Calu3 (cell line): Measurements from ENCODE around the gene ZNF618. TPM values are rescaled to one million over a fixed set of nuclear protein-coding genes. Genes with fewer than 3 reads are reported as not detected.

Source experiments
- BruUV-seq: library from RNA; stranded (reverse); fragments of 400-500 nt; replicated peaks from 2 replicates; lab custom pipeline; 2021; lab: Mats Ljungman, UMichigan
- CTCF ChIA-PET: fragments of 300-600 bp; sonication (Branson Sonifier 250); formaldehyde crosslinking; loops from one replicate; lab custom pipeline; 2022; ENCODE audit warnings: antibody characterized with exemption; lab: Charles Lee
- DNase-seq: peaks from one replicate; pipeline ENCODE4 v3.0.0; 2022
- H3K27ac Mint-ChIP-seq: one replicate; pipeline ENCODE4 v1.8.0; 2022; ENCODE audit warnings: mixed read lengths; ENCODE audit not compliant: unreplicated experiment
- H3K27me3 Mint-ChIP-seq: one replicate; pipeline ENCODE4 v1.8.0; 2022; ENCODE audit warnings: mixed read lengths; ENCODE audit not compliant: unreplicated experiment
- H3K36me3 Mint-ChIP-seq: one replicate; pipeline ENCODE4 v1.8.0; 2022; ENCODE audit warnings: mild to moderate bottlenecking, moderate library complexity, mixed read lengths; ENCODE audit not compliant: insufficient read depth, unreplicated experiment
- H3K4me1 Mint-ChIP-seq: one replicate; pipeline ENCODE4 v1.8.0; 2022; ENCODE audit warnings: mild to moderate bottlenecking, low read depth, mixed read lengths; ENCODE audit not compliant: unreplicated experiment
- H3K4me3 Mint-ChIP-seq: one replicate; pipeline ENCODE4 v1.8.0; 2022; ENCODE audit warnings: mild to moderate bottlenecking, low read depth, moderate library complexity, mixed read lengths; ENCODE audit not compliant: unreplicated experiment
- H3K9me3 Mint-ChIP-seq: one replicate; pipeline ENCODE4 v1.8.0; 2022; ENCODE audit warnings: low read depth, mixed read lengths; ENCODE audit not compliant: unreplicated experiment
- intact Hi-C: fragments of 100-400 bp; cut with micrococcal nuclease; formaldehyde crosslinking; loops from one replicate; pipeline ENCODE4 v1.10.0; 2022; ENCODE audit not compliant: unreplicated experiment
- total RNA-seq: library from RNA; stranded (reverse); gene quantifications from 2 replicates; pipeline ENCODE4 v1.2.3, GENCODE V29; 2022
- TF ChIP-seq, protein P1 (sequence below): fragments of 200-600 bp; IDR thresholded peaks from one replicate; pipeline ENCODE4 v1.8.0; 2022; ENCODE audit warnings: antibody characterized with exemption; ENCODE audit not compliant: unreplicated experiment

The ZNF618 gene
- total RNA-seq, 1 experiment from 2014 or later, result 20.3 TPM

DNA sequence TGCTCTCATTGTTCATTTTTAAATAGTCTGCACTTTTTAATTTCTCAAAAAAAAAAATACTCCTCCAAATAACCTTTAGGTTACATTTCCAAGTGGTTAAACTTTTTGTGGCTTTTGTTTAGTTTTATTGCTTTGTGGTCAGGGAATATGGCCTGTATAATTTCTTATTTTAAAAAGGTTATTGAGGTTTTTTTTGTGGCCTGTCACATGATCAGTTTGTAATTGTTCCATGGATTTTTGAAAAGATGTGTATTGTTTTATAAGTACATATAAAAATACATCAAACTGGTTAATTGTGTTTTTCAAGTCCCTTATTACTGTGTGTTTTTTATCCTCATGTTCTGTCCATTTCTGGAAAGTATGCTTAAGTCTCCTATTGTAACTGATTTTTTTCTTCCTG lies 64.0 kb downstream of the ZNF618 start:
- TF ChIP-seq, protein P1, sequence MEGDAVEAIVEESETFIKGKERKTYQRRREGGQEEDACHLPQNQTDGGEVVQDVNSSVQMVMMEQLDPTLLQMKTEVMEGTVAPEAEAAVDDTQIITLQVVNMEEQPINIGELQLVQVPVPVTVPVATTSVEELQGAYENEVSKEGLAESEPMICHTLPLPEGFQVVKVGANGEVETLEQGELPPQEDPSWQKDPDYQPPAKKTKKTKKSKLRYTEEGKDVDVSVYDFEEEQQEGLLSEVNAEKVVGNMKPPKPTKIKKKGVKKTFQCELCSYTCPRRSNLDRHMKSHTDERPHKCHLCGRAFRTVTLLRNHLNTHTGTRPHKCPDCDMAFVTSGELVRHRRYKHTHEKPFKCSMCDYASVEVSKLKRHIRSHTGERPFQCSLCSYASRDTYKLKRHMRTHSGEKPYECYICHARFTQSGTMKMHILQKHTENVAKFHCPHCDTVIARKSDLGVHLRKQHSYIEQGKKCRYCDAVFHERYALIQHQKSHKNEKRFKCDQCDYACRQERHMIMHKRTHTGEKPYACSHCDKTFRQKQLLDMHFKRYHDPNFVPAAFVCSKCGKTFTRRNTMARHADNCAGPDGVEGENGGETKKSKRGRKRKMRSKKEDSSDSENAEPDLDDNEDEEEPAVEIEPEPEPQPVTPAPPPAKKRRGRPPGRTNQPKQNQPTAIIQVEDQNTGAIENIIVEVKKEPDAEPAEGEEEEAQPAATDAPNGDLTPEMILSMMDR, result no peak
- intact Hi-C loops, result no loop called here
- no peak for DNase-seq
- H3K36me3 Mint-ChIP-seq, result no peaks in the 10 kb centered on the region
- CTCF ChIA-PET, result no interaction called here
- H3K4me1 Mint-ChIP-seq, result no peaks in the 10 kb centered on the region
- no peak overlapping the region for H3K27ac Mint-ChIP-seq
- no TSS peak for BruUV-seq
- H3K4me3 Mint-ChIP-seq, result no peak overlapping the region
- H3K27me3 Mint-ChIP-seq, result no peaks in the 10 kb centered on the region
- H3K9me3 Mint-ChIP-seq, result no peaks in the 10 kb centered on the region

GRCh38 chr9:113941056-113941455 lies 64.9 kb downstream of the ZNF618 start:
- CTCF ChIA-PET, result no interaction called here
- Mint-ChIP-seq H3K27ac (no peak overlapping the region), H3K9me3 (no peaks in the 10 kb centered on the region), H3K4me3 (no peak overlapping the region), H3K4me1 (no peaks in the 10 kb centered on the region), H3K36me3 (no peaks in the 10 kb centered on the region), H3K27me3 (no peaks in the 10 kb centered on the region)
- TF ChIP-seq, protein P1, result no peak
- intact Hi-C loops, result no loop called here
- no peak for DNase-seq
- no TSS peak for BruUV-seq

- H3K27ac Mint-ChIP-seq, result no peak overlapping the region
- BruUV-seq, result no TSS peak
- H3K27me3 Mint-ChIP-seq, result no peaks in the 10 kb centered on the region
- intact Hi-C loops, result no loop called here
- CTCF ChIA-PET, result no interaction called here
- no peaks in the 10 kb centered on the region for H3K36me3 Mint-ChIP-seq
- DNase-seq, result no peak
- TF ChIP-seq, protein P1, result no peak
- H3K4me1 Mint-ChIP-seq, result no peaks in the 10 kb centered on the region
- no peaks in the 10 kb centered on the region for H3K9me3 Mint-ChIP-seq
- no peak overlapping the region for H3K4me3 Mint-ChIP-seq
Measured at GRCh38 chr9:113941526-113941925, 65.4 kb downstream of the ZNF618 start.

DNA sequence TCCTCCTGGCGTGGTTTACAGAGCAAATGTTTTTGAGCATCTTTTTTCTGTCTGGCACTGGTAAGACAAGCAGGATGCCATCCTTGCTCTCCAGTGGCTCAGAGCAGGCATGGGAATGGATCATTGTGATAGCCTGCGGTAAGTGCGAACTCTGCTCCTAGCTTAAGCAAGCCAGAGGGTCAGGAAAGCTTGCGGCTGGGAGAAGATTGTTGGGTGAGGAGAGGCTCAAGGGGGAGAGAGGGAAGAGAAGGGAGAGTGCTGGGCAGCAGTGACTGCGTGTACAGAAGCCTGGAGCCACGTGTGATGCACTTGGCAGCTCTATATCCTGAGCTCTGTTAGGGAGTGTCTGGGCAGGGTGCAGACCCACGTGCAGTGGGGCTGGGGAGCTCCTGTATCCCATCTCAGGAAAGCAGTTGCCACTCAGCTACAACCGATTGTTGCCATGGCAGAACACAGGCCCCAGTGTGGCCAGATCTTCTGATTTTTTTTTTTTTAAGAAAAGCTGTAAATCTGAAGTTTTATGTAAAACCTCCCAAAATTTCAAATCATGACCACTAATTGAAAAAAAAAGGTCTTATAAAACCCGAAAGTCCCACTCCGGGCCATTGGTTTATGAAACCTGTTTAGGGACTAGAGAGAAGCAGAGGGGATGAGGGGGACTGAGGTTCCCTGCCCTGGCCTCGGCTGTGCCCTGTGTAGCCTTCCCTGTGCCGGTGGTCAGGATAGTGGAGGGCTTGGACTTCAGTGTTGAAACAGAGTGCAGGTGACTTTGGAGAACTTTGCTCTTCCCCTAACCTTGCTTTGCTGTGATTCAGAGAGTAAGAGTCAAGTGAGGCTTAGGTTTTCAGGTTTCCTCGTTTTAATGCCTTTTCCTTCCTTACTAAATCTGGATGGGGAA lies 67.3 kb downstream of the ZNF618 start:
- CTCF ChIA-PET, result no interaction called here
- TF ChIP-seq, protein P1, result no peak
- intact Hi-C loops, result no loop called here
- no peak for DNase-seq
- BruUV-seq, result no TSS peak
- Mint-ChIP-seq H3K4me1 (no peaks in the 10 kb centered on the region), H3K27me3 (no peaks in the 10 kb centered on the region), H3K27ac (no peak overlapping the region), H3K36me3 (no peaks in the 10 kb centered on the region), H3K4me3 (no peak overlapping the region), H3K9me3 (no peaks in the 10 kb centered on the region)
